SK-N-SH treated with all-trans-retinoic acid at 6 μM for 48 hours (cell line): ENCODE measurements around the gene SEC24A.

Experiments used
- BACH2 ChIP-seq: fragments of 250-450 bp; sonication (Bioruptor Pico); IDR thresholded peaks from 2 replicates; pipeline ENCODE4 v1.9.0; 2021; ENCODE audit warnings: mild to moderate bottlenecking, borderline replicate concordance
- PATZ1 ChIP-seq: fragments of 250-450 bp; sonication (Bioruptor Pico); IDR thresholded peaks from 2 replicates; pipeline ENCODE4 v1.8.0; 2020; ENCODE audit warnings: mild to moderate bottlenecking, moderate library complexity, borderline replicate concordance
- ZNF8 ChIP-seq: fragments of 450-650 bp; formaldehyde crosslinking; IDR thresholded peaks from 2 replicates; pipeline ENCODE4 v1.5.0; 2020; ENCODE audit warnings: mild to moderate bottlenecking, moderate library complexity

GRCh38 chr5:134659456-134659855 lies 10.9 kb downstream of the SEC24A start:
- TF ChIP-seq ZNF8 (CRISPR knock-in tag) (no peak), PATZ1 (no peak), BACH2 (CRISPR knock-in tag) (no peak)
